ENCODE results near the gene GALNT15.

Gene GALNT15

DNA sequence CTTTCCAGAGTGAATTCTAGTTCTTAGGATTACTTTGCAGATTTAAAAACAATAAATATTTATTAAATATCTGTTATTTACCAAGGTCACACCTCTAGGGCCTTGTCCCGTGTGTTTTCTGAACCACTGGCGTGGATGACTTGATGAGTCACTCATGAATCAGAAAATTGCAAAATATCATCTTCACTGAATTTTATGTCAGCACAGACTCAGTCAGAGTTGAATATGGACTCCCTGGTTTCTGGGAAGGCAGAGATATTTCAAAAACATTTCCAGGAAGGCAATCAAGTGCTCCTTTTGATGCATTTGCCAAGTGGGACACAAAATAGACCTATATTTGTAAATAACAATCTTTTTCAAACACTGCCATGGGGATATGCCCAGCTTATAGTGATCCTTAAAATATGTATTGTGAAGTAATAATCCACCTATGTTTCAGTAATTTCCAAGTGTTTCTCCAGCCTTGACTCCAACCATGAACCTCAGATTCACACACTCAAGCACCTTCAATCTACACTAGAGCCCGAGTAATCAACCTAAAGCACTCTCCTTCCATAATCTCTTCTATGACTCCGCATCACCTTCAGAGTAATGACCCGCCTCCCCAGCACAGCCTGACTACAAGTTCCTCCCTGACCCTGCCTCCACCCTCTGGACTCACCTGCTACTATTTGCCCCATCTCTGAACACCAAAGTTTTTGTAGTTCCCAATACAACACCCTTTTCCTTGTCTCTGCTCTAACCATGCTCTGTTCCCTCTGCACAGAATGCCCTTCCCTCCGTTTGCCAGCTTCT is 65.9 kb downstream of the GALNT15 start:
- no peak for TF ChIP-seq ZBTB7A (IDR thresholded peaks at IDR 0.05; ENCODE audit: low read depth)
- TF ChIP-seq YY1 (IDR thresholded peaks at IDR 0.05; ENCODE audit: low read depth) = no peak
- TF ChIP-seq, protein P1, sequence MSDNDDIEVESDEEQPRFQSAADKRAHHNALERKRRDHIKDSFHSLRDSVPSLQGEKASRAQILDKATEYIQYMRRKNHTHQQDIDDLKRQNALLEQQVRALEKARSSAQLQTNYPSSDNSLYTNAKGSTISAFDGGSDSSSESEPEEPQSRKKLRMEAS (IDR thresholded peaks at IDR 0.05) = no peak
- no peak for TF ChIP-seq TCF12 (IDR thresholded peaks at IDR 0.05; ENCODE audit: low read depth)
- no peak for TF ChIP-seq CREB1 (IDR thresholded peaks at IDR 0.05; ENCODE audit: low read depth)
- TF ChIP-seq RAD21 (IDR thresholded peaks at IDR 0.05; ENCODE audit: low read depth) = no peak
- TF ChIP-seq EGR1 (IDR thresholded peaks at IDR 0.05) = no peak
- TF ChIP-seq CEBPB (IDR thresholded peaks at IDR 0.05) = no peak
- TF ChIP-seq FOXM1 (IDR thresholded peaks at IDR 0.05; ENCODE audit: borderline replicate concordance, low read depth) = no peak
- no peak for TF ChIP-seq TAF1 (IDR thresholded peaks at IDR 0.05; ENCODE audit: low read depth)
- TF ChIP-seq, protein P2, sequence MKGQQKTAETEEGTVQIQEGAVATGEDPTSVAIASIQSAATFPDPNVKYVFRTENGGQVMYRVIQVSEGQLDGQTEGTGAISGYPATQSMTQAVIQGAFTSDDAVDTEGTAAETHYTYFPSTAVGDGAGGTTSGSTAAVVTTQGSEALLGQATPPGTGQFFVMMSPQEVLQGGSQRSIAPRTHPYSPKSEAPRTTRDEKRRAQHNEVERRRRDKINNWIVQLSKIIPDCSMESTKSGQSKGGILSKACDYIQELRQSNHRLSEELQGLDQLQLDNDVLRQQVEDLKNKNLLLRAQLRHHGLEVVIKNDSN (IDR thresholded peaks at IDR 0.05) = no peak

DNA sequence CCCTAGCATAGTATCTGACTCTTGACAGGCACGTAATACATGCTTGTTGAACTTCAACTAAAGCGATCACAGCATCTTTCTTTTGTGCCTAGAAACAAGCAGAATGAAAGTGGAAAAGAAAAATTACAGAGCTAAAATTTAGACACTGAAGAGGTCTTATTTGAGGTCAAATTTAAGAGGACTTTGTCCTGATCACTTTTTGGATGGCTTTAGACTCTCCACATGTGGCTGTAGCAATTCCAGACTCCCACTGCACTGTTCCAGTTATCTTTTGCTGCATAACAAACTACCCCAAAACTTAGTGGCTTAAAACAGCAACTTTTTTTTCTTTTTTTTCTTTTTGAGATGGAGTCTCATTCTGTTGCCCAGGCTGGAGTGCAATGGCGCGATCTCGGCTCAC is 66.7 kb downstream of the GALNT15 start:
- no peak for TF ChIP-seq TCF12 (IDR thresholded peaks at IDR 0.05; ENCODE audit: low read depth)
- no peak for TF ChIP-seq FOXM1 (IDR thresholded peaks at IDR 0.05; ENCODE audit: borderline replicate concordance, low read depth)
- TF ChIP-seq, protein P3, sequence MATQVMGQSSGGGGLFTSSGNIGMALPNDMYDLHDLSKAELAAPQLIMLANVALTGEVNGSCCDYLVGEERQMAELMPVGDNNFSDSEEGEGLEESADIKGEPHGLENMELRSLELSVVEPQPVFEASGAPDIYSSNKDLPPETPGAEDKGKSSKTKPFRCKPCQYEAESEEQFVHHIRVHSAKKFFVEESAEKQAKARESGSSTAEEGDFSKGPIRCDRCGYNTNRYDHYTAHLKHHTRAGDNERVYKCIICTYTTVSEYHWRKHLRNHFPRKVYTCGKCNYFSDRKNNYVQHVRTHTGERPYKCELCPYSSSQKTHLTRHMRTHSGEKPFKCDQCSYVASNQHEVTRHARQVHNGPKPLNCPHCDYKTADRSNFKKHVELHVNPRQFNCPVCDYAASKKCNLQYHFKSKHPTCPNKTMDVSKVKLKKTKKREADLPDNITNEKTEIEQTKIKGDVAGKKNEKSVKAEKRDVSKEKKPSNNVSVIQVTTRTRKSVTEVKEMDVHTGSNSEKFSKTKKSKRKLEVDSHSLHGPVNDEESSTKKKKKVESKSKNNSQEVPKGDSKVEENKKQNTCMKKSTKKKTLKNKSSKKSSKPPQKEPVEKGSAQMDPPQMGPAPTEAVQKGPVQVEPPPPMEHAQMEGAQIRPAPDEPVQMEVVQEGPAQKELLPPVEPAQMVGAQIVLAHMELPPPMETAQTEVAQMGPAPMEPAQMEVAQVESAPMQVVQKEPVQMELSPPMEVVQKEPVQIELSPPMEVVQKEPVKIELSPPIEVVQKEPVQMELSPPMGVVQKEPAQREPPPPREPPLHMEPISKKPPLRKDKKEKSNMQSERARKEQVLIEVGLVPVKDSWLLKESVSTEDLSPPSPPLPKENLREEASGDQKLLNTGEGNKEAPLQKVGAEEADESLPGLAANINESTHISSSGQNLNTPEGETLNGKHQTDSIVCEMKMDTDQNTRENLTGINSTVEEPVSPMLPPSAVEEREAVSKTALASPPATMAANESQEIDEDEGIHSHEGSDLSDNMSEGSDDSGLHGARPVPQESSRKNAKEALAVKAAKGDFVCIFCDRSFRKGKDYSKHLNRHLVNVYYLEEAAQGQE (IDR thresholded peaks at IDR 0.05; ENCODE audit: low read depth) = no peak
- no peak for TF ChIP-seq EGR1 (IDR thresholded peaks at IDR 0.05)
- TF ChIP-seq CEBPB (IDR thresholded peaks at IDR 0.05) = no peak
- no peak for TF ChIP-seq EP300 (IDR thresholded peaks at IDR 0.05; ENCODE audit: borderline replicate concordance)
- no peak for TF ChIP-seq RAD21 (IDR thresholded peaks at IDR 0.05; ENCODE audit: low read depth)
- no peak for TF ChIP-seq TEAD4 (IDR thresholded peaks at IDR 0.05)
- TF ChIP-seq CREB1 (IDR thresholded peaks at IDR 0.05; ENCODE audit: low read depth) = no peak
- TF ChIP-seq TAF1 (IDR thresholded peaks at IDR 0.05; ENCODE audit: low read depth) = no peak
- TF ChIP-seq NFIC (IDR thresholded peaks at IDR 0.05) = no peak
- TF ChIP-seq YY1 (IDR thresholded peaks at IDR 0.05; ENCODE audit: low read depth) = no peak
- TF ChIP-seq, protein P1 (IDR thresholded peaks at IDR 0.05) = no peak
- no peak for TF ChIP-seq ZBTB7A (IDR thresholded peaks at IDR 0.05; ENCODE audit: low read depth)
- TF ChIP-seq, protein P2 (IDR thresholded peaks at IDR 0.05) = no peak

DNA sequence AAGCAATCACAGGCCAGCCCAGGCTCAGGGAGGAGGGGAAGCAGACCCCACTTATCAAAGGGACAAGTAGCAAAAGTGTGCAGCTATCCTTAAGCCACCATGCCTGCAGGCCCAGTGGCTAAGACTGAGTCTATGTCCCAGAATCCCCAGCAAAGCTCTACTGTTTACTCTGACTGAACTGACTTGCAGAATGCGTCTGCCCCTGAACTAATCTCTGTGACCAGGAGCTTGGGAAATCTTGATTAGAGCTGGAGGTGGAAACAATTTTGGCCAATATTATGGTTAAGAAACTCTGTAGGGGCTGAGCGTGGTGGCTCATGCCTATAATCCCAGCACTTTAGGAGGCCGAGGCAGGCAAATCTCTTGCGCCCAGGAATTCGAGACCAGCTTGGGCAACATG is 67.7 kb downstream of the GALNT15 start:
- no peak for TF ChIP-seq ZBTB7A (IDR thresholded peaks at IDR 0.05; ENCODE audit: low read depth)
- no peak for TF ChIP-seq CEBPB (IDR thresholded peaks at IDR 0.05)
- no peak for TF ChIP-seq FOXM1 (IDR thresholded peaks at IDR 0.05; ENCODE audit: borderline replicate concordance, low read depth)
- TF ChIP-seq CREB1 (IDR thresholded peaks at IDR 0.05; ENCODE audit: low read depth) = no peak
- no peak for TF ChIP-seq TEAD4 (IDR thresholded peaks at IDR 0.05)
- TF ChIP-seq TCF12 (IDR thresholded peaks at IDR 0.05; ENCODE audit: low read depth) = no peak
- TF ChIP-seq NFIC (IDR thresholded peaks at IDR 0.05) = no peak
- TF ChIP-seq, protein P1 (IDR thresholded peaks at IDR 0.05) = no peak
- TF ChIP-seq EGR1 (IDR thresholded peaks at IDR 0.05) = no peak
- TF ChIP-seq YY1 (IDR thresholded peaks at IDR 0.05; ENCODE audit: low read depth) = no peak
- TF ChIP-seq, protein P3 (IDR thresholded peaks at IDR 0.05; ENCODE audit: low read depth) = no peak
- TF ChIP-seq EP300 (IDR thresholded peaks at IDR 0.05; ENCODE audit: borderline replicate concordance) = no peak
- no peak for TF ChIP-seq RAD21 (IDR thresholded peaks at IDR 0.05; ENCODE audit: low read depth)
- TF ChIP-seq TAF1 (IDR thresholded peaks at IDR 0.05; ENCODE audit: low read depth) = no peak
- TF ChIP-seq, protein P2 (IDR thresholded peaks at IDR 0.05) = no peak

DNA sequence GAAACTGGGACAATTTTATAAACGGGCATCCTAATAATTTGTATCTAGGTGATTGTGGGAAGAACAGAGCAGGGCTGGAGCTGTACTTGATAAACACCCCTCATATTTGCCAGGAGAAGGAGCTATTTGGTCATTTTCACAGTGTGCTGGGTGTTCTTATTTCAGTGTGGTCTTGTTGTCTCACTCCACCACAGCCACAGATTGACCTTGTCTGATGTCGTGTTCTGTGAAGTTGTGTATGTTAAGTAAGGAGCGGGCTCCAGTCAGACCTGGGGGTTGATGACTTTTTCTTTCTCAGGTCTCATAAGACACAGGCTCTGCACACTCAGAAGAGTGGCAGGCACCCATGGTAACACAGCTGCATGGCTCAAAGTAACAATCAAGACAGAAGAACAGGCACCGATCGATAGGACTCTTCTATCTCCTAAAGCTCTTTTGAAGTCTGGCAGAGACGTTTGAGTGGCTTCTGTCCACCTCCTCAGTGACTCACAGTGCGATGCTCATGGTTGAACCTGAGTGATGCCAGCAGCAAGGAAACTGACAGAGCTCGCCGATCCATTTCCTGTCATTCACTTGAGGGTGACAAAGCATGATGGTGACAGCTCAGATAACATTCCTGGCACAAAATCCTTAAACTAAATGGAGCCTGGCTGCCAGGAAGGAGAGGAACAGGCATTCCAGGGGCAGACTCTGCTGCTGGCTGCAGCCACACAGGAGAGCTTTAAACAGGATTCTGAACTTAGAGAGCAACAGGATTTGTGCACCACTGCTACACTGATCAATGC is 69.4 kb downstream of the GALNT15 start:
- TF ChIP-seq, protein P3 (IDR thresholded peaks at IDR 0.05; ENCODE audit: low read depth) = no peak
- TF ChIP-seq FOXM1 (IDR thresholded peaks at IDR 0.05; ENCODE audit: borderline replicate concordance, low read depth) (no peak), EP300 (IDR thresholded peaks at IDR 0.05; ENCODE audit: borderline replicate concordance) (no peak), EGR1 (IDR thresholded peaks at IDR 0.05) (no peak), TCF12 (IDR thresholded peaks at IDR 0.05; ENCODE audit: low read depth) (no peak), YY1 (IDR thresholded peaks at IDR 0.05; ENCODE audit: low read depth) (no peak), CEBPB (IDR thresholded peaks at IDR 0.05) (no peak), ZBTB7A (IDR thresholded peaks at IDR 0.05; ENCODE audit: low read depth) (no peak), NFIC (IDR thresholded peaks at IDR 0.05) (no peak), CREB1 (IDR thresholded peaks at IDR 0.05; ENCODE audit: low read depth) (no peak), TEAD4 (IDR thresholded peaks at IDR 0.05) (no peak), RAD21 (IDR thresholded peaks at IDR 0.05; ENCODE audit: low read depth) (no peak), TAF1 (IDR thresholded peaks at IDR 0.05; ENCODE audit: low read depth) (no peak)
- TF ChIP-seq, protein P1 (IDR thresholded peaks at IDR 0.05) = no peak
- TF ChIP-seq, protein P2 (IDR thresholded peaks at IDR 0.05) = no peak

Data from Ishikawa (cell line).